ENCODE measurements around the gene GNAZ. TPM values are rescaled to one million over a fixed set of nuclear protein-coding genes. Genes with fewer than 3 reads are reported as not detected.

GNAZ gene
- total RNA-seq, 1 experiment from 2014 or later = 17.2 TPM

DNA sequence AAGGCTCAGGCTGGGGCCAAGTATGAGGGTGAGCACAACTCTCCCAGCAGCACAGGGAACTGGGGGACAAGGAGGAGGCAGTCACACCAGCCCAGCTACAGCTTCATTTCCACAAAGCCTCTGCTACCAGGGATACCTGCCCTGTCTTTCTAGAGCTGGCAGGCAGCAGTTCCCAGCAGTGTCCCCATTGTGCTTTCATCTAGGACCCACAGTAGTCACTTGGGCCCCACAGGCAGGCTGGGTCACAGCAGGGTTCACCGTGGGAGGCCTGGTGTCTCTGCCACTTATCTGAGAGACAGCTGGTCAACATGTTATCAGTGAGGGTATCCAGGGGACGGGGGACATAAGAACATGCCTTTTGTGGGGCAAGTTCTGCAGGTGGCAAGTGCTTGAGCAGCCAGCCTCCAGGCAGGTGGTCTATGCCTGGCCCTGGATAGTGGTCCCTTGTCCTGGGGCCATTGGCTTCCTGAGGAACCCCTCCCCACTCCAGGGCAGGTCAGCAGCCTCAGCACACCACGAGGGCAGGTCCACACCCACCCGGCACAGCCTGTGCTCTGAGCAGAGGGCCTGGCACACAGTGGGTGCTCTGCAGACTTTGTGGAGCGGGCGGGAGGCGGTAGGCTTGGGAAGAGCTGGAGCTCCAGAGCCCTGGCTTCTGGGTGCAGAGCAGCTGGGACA, 29.9 kb downstream of the GNAZ start:
- in situ Hi-C loops (cut with HindIII; ENCODE audit: low sequenced_read_pairs) = no loop called here
- peak; percentile 32 for DNase-seq (ENCODE audit: low spot score)

DNA sequence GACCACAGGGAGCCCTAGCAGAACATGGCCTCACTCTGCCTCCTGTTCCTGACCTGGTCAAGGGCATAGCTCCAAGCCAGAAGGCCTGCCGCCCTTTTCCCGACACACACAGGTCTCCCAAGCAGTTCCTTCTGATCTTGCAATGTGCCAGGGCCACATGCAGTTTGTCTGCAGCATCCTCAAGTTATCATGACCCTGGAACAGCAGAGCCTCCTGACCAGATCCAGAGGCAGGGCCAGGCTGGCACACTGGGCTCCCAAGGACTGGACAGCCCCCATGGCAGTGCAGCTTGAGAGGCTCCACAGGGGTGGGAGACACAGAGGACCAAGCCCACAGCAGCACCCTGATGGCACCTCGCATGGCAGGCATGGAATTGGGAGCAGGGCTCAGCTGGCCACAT, 31.2 kb downstream of the GNAZ start:
- DNase-seq (ENCODE audit: low spot score) = no peak
- in situ Hi-C loops (cut with HindIII; ENCODE audit: low sequenced_read_pairs) = no loop called here

DNA sequence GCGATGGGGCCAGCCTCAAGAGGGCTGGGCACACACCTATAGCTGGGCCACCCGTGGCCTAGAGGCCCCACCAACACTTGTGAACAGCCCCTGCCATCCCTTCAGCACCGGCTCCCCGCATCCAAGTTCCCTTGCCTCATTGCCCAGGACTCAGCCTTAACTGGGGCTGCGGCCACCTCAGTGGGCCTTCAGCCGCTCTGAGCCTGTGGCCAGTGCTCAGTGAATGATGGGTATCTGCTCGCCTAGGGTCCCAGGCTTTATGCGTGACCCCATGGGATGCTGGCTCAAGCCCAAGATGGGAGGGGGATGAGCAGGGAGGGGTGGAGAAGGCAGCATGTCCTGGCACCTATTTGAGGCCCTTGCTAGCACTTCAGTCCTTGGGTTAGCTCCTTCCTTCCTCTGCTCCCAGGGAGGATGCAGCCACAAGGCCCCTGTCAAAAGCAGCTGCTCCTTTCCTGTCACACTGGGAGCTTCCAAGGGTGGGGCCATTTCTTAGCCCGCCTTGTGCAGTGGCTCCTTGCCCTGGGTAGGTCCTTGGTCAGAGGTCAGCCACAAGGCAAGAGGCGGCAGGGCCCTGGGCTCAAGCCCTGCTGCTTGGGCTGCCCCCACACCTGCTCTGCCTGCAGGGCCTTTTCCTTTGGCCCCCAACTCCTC, 31.8 kb downstream of the GNAZ start:
- in situ Hi-C loops (cut with HindIII; ENCODE audit: low sequenced_read_pairs) = no loop called here

DNA sequence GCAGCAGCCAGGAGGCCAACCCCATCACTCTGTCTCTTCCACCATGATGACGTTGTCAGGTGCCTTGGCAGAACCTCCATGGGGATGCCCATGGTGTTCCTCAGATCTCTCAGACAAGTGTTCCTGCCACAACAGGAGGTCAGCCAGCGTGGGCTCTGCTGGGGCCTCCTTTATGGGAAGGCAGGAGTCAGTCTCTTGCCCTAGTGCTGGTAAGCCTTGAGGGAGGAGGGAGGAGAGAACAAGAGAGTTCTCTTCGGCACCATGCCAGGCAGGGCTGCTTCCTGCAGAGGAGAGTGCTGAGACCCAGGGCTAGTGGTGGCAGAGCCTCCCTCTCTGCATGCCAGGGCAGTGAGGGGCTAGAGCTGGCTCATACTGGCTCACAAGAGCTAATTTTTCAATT, 32.5 kb downstream of the GNAZ start:
- in situ Hi-C loops (cut with HindIII; ENCODE audit: low sequenced_read_pairs) = no loop called here
- peak; percentile 64 for DNase-seq (ENCODE audit: low spot score)

More for the DNA sequence above, 31.8 kb downstream of the GNAZ start:
- DNase-seq (ENCODE audit: low spot score) = no peak

DNA sequence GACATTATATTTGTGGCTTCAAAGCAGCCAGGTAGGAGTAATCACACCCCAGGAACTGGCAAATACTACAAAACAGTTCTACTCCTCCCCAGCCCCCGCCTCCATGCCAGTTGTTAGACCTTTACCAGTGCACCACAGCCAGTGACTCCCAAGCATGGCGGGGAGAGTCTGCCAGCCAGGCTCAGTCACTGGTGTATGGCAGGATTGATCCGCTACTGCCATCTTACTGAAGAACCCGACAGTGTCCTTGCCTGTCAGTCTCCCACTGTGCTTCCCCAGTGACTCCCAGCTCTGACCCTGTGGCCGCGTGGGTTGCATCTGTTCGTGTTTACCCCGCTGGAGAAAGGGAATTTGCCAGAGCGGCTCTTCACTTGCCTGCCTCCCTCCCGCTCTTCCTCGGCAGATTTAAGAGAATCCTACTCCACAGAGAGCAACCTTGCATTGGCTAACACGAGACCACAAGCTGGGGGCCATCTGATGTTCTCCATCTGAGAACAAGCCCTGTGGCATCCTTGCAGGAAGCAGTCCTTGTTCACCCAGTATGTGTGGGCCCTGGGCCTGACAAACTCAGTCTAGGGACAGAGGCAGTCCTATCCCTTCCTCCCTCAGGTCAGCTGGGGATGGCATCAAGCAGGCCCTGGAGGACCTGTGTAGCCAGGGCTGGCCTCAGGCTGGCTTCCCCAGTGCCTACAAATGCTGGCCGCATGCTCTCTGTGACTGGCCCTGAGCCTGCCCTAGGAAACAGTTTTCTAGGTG, 33.1 kb downstream of the GNAZ start:
- DNase-seq (ENCODE audit: low spot score) = peak; percentile 95
- in situ Hi-C loops (cut with HindIII; ENCODE audit: low sequenced_read_pairs) = no loop called here

DNA sequence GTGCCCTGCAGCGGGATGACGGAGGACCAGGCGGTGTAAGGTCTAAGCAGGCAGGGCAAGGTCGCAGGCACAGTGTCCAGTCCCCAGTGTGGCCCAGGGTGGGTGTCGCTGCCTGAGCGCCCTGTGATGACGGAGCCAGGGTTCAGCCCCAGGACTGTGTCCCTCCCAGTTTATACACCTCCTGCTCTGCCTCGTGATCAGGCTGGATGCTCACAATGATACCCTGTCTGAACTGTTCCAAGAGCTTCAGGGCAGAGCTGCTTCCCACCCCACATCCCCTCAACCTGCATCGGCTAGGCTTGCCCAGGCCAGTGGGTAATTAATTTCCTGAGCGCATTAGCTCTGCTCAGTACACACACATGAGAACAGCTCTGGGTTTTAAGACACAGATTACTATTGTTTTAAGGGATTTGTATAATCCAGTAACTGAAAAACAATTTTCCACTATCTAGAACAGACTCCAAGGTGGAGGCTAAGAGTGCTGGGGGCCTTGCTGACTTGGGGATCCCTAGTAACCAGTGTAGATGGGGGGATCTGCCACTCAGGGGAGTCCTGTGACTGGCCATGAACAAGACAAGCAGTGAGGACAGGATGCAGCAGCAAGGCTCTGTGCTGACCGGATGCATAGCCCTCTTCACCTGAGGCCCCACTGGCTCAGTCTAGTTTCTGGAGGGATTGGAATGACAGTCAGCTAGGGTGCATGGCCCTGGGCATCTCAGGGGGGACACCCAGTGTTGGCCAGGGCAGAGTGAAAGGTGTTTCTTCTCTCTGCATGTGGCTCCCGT, 34.1 kb downstream of the GNAZ start:
- in situ Hi-C loops (cut with HindIII; ENCODE audit: low sequenced_read_pairs) = no loop called here

DNA sequence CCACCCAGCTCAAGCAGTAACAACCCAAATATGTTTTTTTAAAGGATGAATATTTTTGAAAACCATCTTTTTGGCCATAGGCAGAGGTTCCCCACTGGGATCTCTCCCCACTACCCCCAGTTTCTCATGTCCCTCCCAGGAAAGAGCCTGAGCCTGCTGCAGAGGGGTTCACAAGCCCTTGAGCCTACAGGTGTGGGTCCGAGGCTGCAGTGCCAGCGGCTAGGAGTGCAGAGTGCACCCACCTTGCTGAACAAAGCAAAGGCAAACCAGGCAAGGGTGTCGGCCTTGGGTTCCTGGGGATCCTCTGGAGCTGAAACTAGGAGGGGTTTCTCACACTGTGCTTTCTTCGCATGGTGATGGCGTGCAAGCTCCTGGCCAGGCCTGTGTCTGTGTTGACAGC, 35.0 kb downstream of the GNAZ start:
- DNase-seq (ENCODE audit: low spot score) = no peak
- in situ Hi-C loops (cut with HindIII; ENCODE audit: low sequenced_read_pairs) = no loop called here

More for the DNA sequence above, 34.1 kb downstream of the GNAZ start:
- no peak for DNase-seq (ENCODE audit: low spot score)

DNA sequence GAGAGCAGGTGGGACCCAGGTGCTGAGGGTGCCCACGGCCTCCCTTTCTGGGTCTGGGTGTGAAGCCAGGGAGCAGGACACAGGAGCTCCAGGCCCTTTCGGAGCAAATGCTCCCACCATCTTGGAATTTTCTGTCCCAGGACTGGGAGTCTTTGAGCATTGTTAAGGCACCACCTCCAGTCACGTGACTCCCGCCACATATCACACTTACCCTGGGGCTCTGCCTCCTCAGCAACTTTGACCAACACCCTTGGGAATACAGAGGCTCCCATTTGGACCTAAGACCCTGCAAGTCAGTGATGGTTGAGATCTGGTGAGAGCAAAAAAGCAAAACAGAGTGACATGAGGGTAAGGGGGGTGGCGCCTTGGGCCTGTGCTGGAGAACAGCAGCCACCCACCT, 35.6 kb downstream of the GNAZ start:
- no peak for DNase-seq (ENCODE audit: low spot score)
- in situ Hi-C loops (cut with HindIII; ENCODE audit: low sequenced_read_pairs) = no loop called here

DNA sequence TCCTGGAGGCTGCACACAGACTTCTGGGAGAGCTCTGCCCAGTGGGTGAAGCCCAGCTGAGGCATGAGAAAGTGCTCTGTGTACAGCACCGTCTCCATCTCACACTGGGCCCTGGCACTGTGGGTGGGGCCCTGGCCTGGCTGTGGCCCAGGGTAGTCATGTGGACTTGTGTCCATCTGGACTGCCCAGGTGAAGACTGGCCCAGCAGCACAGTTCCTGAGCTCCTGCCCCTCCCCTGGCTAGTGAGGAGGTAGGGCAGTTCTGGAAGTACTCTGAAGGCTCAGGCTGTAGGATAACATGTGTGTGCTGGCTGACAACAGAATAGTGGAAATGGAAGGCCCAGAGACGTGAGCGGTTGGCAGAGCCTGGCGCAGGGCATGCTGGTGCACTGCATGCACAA, 36.0 kb downstream of the GNAZ start:
- DNase-seq (ENCODE audit: low spot score) = peak; percentile 95
- in situ Hi-C loops (cut with HindIII; ENCODE audit: low sequenced_read_pairs) = no loop called here

DNA sequence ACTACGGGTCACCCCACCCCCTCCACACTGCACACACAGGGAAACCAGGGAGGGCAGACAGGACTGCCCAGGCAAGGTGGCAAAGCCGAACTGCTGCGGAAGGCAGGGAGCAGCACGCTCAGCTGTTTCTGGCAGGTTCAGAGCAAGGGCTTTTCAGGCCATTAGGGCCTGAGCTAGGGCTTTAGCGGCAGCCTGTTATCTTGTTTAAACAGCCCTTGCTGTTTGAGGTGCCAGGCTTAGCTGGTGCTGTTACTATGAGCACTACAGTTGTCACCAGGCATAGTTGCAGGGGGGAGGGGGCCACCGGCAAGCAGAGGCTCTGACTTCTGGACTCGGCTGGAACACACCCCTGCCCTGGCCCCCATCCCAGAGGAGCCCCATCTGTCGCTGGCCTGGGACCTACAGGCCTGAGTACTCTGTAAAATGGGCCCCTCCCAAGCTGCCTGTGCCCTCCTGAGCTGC, 36.6 kb downstream of the GNAZ start:
- peak; percentile 27 for DNase-seq (ENCODE audit: low spot score)
- in situ Hi-C loops (cut with HindIII; ENCODE audit: low sequenced_read_pairs) = no loop called here

DNA sequence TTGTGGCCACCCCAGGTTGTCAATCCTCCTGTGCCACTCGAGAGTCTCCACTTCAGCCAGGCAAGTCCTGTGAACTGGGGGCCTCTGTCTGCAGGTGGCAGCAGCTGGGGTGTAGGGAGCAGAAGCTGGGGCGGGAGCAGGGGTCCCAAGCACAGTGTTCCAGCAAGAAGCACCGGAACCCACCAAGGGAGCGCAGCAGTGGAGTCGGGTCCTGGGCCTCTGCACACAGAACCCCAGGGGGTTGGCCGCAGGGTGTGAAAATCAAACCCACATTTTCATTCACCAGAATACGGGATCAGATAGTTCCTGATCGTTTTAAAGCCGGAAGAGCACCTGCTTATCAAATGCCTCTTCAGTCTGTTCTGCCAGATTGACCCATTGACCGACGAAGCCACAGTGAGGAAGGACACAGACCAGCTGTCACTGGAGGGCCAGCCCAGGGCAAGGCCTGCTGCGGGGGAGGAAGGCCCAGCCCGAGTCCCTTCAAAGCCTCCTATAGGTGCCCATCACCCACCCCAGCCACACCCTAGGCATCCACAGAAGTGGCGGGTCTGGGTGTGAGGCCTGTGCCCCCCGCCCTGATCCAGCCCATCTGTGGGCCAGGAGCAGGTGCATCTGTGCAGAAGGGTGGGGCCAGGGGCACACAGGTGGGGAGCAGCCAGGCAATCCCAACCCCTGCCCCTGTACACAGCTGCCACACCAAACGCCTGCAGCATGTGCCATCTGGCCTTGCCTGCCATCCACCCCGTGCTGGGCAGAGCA, 37.3 kb downstream of the GNAZ start:
- in situ Hi-C loops (cut with HindIII; ENCODE audit: low sequenced_read_pairs) = no loop called here
- DNase-seq (ENCODE audit: low spot score) = no peak

DNA sequence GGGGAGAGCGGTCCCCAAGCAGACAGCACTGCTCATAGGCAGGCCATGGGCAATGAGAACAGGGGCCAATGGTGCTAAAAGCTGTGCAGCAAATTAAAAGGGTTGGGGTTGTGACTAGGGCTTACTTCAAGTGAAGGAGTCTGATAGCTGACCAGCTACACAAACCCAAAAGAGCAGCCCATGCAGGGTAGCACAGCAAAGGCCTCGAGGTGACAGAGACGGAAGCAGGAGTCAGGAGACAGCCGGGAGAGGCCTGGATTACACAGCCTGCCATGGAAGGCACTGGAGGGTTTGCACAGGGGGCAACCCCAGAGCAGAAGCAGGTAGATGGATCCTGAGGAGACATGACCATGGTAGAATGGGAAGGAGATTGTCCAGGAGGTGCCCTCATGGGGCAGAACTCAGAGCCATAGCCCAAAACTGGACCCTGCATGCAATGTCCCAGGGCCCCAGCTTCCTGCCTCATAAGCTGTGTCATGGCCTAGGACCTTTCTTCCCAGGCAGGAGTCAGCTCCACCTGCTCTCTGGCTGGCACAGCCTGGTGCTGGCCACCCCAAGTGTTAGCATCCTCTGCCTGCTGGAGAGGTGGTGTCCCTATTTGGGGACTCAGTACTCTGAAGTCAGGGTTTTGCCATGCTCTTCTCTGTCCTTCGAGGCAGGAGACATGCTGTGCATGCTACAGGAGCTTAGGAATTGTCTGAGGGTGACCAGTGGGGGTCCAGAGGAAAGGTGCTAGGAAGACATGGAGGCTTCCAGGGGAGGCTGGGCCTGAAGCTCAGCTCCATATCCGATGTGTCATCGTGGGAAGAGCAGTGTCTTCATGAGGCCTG, 38.1 kb downstream of the GNAZ start:
- in situ Hi-C loops (cut with HindIII; ENCODE audit: low sequenced_read_pairs) = no loop called here
- DNase-seq (ENCODE audit: low spot score) = no peak

DNA sequence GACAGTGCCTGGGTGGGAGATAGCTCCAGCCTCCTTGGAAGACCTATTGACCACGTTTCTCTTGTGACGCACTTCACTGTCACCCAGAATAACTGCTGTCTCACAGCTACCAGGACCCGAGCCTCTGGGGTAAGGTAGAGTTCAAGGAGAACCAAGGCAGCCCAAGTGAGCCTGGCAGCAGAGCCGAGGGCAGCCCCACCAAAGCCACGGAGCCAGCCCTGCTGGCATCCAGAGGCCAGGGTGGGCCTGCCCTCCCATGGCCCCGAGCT, 38.7 kb downstream of the GNAZ start:
- in situ Hi-C loops (cut with HindIII; ENCODE audit: low sequenced_read_pairs) = no loop called here
- no peak for DNase-seq (ENCODE audit: low spot score)

DNA sequence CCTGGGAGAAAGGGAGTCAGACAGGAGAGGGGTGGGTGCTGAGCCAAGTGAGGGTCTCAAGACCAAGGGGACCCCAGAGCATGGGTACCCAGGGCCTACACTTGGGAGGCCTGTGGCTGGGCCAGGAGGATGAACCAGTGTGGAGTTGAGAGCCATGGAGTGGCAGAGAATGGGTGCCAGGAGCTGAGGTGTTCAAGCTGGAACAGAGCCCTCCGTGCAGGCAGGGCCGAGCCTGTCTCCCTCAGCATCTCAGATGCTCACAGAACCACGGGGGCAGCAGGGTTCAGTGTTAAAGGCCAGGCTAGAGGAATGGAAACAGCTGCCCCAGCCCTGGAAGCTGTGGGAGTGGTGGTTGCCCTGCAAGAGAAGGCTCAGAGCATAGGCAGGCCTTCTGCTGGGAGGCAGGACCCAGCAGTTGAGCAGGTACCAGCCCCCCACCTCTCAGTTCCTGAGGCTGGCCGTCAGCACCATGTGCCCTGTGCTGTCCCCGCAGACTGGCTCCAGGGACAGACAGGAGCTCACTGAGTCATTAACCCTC, 39.2 kb downstream of the GNAZ start:
- in situ Hi-C loops (cut with HindIII; ENCODE audit: low sequenced_read_pairs) = no loop called here

DNA sequence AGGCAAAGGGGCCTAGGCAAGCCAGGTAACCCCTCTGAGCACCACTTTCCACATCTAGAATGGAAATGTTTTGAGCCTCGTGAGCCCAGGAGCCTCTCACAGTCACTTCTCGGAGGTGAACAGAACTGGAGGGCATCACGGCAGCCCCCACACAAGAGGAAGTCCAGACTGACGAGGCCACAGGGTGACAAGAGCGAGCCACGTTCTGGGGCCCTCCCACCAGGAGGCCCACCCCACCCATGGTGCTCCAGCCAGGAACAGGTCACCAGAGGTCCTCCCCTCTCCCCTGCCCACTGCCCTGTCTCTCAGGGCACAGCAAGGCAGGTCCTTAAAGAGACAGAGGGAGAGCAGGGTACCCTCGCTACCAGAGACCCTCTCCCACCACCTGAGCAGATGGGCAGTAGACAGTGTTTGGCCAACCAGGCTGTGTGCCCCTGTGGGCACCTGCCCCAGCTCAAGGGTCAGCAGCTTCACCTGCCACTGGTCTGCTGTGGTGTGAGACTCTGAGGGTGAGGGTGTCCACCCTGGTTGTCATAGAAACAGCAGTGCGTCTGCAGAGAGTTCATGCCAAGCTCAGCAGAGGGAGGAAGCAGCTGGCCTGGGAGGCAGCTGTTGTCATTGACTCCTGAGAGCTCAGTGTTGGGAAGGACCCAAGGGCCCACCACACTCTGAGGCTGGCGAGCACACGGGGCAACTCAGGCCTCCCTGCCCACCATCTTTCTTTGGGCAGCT, 40.0 kb downstream of the GNAZ start:
- in situ Hi-C loops (cut with HindIII; ENCODE audit: low sequenced_read_pairs) = no loop called here
- DNase-seq (ENCODE audit: low spot score) = no peak

More for the DNA sequence above, 39.2 kb downstream of the GNAZ start:
- peak; percentile 73 for DNase-seq (ENCODE audit: low spot score)

DNA sequence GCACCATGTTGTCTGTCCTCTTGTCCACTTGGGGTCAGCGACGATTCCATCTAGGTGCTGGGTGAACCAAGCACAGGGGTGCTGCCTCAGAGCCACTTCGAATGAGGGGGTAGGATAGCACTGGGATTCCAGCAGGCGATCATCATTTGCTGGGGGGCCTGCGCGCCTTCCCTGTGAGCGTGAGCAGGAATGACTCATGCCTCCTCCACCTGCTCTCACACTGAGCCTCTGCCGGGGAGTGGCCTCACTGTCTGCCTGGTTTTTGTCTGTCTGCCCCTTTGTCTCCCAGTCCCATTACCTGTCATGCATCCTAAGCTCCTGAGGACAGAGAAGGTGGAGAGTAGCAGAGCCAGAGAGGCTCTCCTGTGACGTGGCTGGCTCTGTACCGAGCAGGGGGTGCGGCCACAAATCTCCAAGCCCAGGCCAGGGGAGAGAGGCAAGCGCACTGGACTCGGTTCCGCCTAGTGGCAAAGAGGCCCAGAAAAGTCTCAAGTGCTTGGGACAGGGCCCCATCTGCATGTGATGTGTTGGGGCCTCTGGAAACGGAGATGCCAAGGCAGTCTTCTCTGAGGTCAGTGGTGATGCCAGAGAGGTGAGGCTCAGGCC, 40.7 kb downstream of the GNAZ start:
- peak; percentile 37 for DNase-seq (ENCODE audit: low spot score)
- in situ Hi-C loops (cut with HindIII; ENCODE audit: low sequenced_read_pairs) = no loop called here

DNA sequence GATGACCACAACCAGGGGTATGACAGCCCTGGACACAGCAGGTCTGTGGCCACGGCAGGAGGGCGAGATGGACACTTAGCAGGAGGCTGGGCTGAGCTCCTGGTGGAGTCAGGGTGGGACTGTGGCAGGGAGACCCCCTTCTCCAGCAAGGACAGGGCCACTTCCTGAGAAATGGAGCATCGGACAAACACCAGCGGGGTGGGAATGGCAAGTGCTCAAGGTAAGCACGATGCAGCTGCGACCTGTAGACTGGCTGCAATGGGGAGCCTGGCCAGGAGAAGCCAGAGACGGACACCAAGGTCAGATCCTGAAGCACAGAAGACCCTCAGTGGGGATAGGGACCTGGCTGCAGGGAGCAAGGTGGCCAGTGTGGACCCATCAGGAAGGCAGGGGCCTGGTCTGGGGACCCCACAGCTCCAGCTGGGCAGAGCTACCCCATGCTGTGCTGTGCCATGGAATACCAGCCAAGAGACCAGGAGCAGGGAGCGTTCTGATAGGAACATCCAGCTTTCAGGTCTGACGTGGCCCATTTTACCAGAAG, 42.2 kb downstream of the GNAZ start:
- in situ Hi-C loops (cut with HindIII; ENCODE audit: low sequenced_read_pairs) = no loop called here
- DNase-seq (ENCODE audit: low spot score) = no peak
